CD4-positive, CD25-positive, alpha-beta regulatory T cell (primary cell): ENCODE results near the gene CACNA1F. TPM values are rescaled to one million over a fixed set of nuclear protein-coding genes. Genes with fewer than 3 reads are reported as not detected.
A peak's percentile ranks its signal among the peaks of the same experiment; 100 is the strongest.

Experiments
- ATAC-seq, 2 donors: fragments of 150-1000 bp; cut with Tn5 transposase; one replicate each; pipeline ENCODE4 v1.10.0; 2021; ENCODE audit warnings: low read depth in 2 of 2, moderate number of reproducible peaks in 2 of 2, moderate library complexity in 1 of 2
- DNase-seq, 3 donors: peaks; one replicate each; pipeline versions ENCODE4 v3.0.0 to v3.0.0-alpha.2; 2012 to 2022; ENCODE audit warnings: mixed read lengths in 1 of 3
- H3K27ac ChIP-seq: one replicate; pipeline ENCODE4 v1.7.0; 2013; ENCODE audit warnings: mild to moderate bottlenecking, low read length; ENCODE audit not compliant: insufficient read depth, poor library complexity, severe bottlenecking
- H3K27me3 ChIP-seq: one replicate; pipeline ENCODE4 v1.7.0; 2013; ENCODE audit warnings: low read length; ENCODE audit not compliant: control insufficient read depth, insufficient read depth
- H3K36me3 ChIP-seq: one replicate; pipeline ENCODE4 v1.7.0; 2013; ENCODE audit warnings: mild to moderate bottlenecking, low read length, moderate library complexity; ENCODE audit not compliant: control insufficient read depth, insufficient read depth
- H3K4me1 ChIP-seq: 2 replicates; pipeline ENCODE4 v1.7.0; 2013; ENCODE audit warnings: mild to moderate bottlenecking, low read length; ENCODE audit not compliant: insufficient read depth, control insufficient read depth, poor library complexity, severe bottlenecking
- H3K4me3 ChIP-seq: one replicate; pipeline ENCODE4 v1.7.0; 2013; ENCODE audit warnings: low read depth, mild to moderate bottlenecking, low read length, moderate library complexity
- H3K9me3 ChIP-seq, 2 experiments: 1 replicate in 1 of 2; 2 replicates in 1 of 2; pipeline ENCODE4 v1.7.0; 2013; ENCODE audit warnings: low read length in 2 of 2, mild to moderate bottlenecking in 1 of 2, moderate library complexity in 1 of 2; ENCODE audit not compliant: control insufficient read depth in 2 of 2
- H3K27ac Mint-ChIP-seq, 3 donors: one replicate each; pipeline ENCODE4 v1.8.0; 2020 to 2022; ENCODE audit warnings: mild to moderate bottlenecking in 3 of 3, mixed read lengths in 3 of 3, moderate library complexity in 2 of 3
- H3K27me3 Mint-ChIP-seq: one replicate; pipeline ENCODE4 v1.8.0; 2022; ENCODE audit warnings: mild to moderate bottlenecking, mixed read lengths
- H3K36me3 Mint-ChIP-seq: one replicate; pipeline ENCODE4 v1.8.0; 2020; ENCODE audit warnings: mixed read lengths
- H3K4me1 Mint-ChIP-seq, 4 donors: one replicate each; pipeline ENCODE4 v1.8.0; 2020 to 2022; ENCODE audit warnings: mixed read lengths in 4 of 4, mild to moderate bottlenecking in 1 of 4
- H3K4me3 Mint-ChIP-seq, 4 donors: one replicate each; pipeline ENCODE4 v1.8.0; 2020 to 2022; ENCODE audit warnings: mild to moderate bottlenecking in 4 of 4, mixed read lengths in 4 of 4, moderate library complexity in 3 of 4
- H3K9me3 Mint-ChIP-seq, 7 donors: one replicate each; pipeline ENCODE4 v1.8.0; 2020 to 2022; ENCODE audit warnings: mixed read lengths in 7 of 7, mild to moderate bottlenecking in 3 of 7, moderate library complexity in 2 of 7
- polyA plus RNA-seq, 4 donors: library from polyadenylated mRNA; unstranded; fragments of 300-500 nt; fragmentation: Illumina TruSeq; gene quantifications; one replicate each; pipeline ENCODE4 v1.2.3, GENCODE V29; 2021
- total RNA-seq: library from RNA; stranded (reverse); gene quantifications from one replicate; pipeline ENCODE4 v1.2.3, GENCODE V29; 2022

The CACNA1F gene
- total and polyA plus RNA-seq, 5 donors from 2014 or later: 0.69 TPM; not detected in 4

DNA sequence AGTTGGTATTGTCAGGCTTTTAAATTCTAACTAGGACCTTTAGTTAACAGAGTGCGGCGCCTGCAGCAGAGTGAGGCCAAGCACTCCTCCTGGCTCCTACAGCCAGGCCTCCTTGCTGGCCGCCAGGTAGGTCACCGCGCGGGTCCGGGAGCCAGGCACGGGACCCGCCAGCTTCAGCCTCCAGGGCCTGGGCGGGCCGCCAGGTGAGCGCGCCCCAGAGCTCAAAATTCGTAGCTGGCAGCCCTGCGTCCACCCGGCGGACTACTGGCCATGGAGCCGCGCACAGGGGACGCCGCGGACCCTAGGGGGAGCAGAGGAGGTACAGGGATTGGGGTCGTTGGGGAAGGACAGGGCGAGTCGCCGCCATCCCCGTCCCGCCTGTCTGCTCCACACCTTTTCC is 70.5 kb downstream of the CACNA1F start, which contains the start of gene MAGIX:
Gene MAGIX, plus strand, starts transcription at position 139 of the 400 bp plus-strand sequence. Its CDS starts 132 bp downstream, at position 271.
- Histone ChIP-seq H3K4me1 (peaks cover 25% of the 10 kb centered on the region), H3K9me3 (no peaks in the 10 kb centered on the region), H3K27me3 (no peaks in the 10 kb centered on the region), H3K27ac (peak within 1 kb of the TSS; percentile 76), H3K4me3 (no peak within 1 kb of the TSS), H3K36me3 (no peaks in the 10 kb centered on the region)
- no peaks in the 10 kb centered on the region for H3K27me3 Mint-ChIP-seq
- ATAC-seq (no peak), DNase-seq (no peak)
- H3K36me3 Mint-ChIP-seq: no peaks in the 10 kb centered on the region
- H3K9me3 Mint-ChIP-seq: peaks cover 0 to 1% (median 0%) of the 10 kb centered on the region in 7 donors
- peaks cover 0 to 32% (median 12%) of the 10 kb centered on the region in 4 donors for H3K4me1 Mint-ChIP-seq
- H3K27ac Mint-ChIP-seq: peak within 1 kb of the TSS in 2 of 3 donors; percentile 55 to 86
- peak within 1 kb of the TSS; percentile 61 to 86 (median 71) for H3K4me3 Mint-ChIP-seq

DNA sequence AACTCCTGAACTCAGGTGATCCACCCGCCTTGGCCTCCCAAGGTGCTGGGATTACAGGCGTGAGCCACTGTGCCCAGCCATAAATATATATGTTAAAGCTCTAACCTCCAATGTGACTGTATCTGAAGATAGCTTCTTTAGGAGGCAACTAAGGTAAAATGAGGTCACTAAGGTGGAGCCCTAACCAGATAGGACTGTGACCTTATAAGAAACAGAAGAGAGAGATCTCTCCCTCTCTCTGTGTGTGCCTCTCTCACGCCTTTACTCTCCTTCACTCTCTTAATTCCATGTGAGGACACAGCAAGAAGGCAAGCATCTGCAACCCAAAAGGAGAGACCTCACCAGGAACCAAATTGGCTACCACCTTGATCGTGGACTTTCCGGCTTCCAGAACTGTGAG is 71.5 kb downstream of the CACNA1F start:
- ATAC-seq: no peak
- H3K27me3 Mint-ChIP-seq: no peaks in the 10 kb centered on the region
- H3K36me3 ChIP-seq: no peaks in the 10 kb centered on the region
- H3K4me3 Mint-ChIP-seq: peak overlapping the region in 1 of 4 donors; percentile 21
- H3K9me3 ChIP-seq: no peaks in the 10 kb centered on the region
- peaks cover 0 to 24% (median 10%) of the 10 kb centered on the region in 4 donors for H3K4me1 Mint-ChIP-seq
- no peak overlapping the region for H3K27ac ChIP-seq
- no peak overlapping the region for H3K27ac Mint-ChIP-seq
- peaks cover 0 to 1% (median 0%) of the 10 kb centered on the region in 7 donors for H3K9me3 Mint-ChIP-seq
- no peaks in the 10 kb centered on the region for H3K27me3 ChIP-seq
- H3K4me1 ChIP-seq: peaks cover 17% of the 10 kb centered on the region
- no peak for DNase-seq
- H3K36me3 Mint-ChIP-seq: no peaks in the 10 kb centered on the region
- H3K4me3 ChIP-seq: no peak overlapping the region

DNA sequence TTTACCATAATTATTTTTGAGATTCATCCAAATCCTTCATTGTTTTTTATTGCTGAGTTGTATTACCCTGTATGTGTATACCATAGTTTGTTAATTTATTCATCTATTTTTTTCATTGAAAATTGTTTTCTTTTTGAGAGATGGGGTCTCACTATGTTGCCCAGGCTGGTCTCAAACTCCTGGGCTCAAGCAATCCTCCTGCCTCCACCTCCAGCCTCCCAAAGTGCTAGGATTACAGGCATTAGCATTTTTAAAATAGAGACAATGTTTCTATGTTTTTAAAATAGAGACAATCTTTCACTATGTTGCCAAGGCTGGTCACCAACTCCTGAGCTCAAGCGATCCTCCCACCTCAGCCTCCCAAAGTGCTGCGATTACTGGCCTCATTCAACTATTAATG is 72.2 kb downstream of the CACNA1F start:
- peak overlapping the region in 1 of 4 donors; percentile 32 for H3K4me3 Mint-ChIP-seq

DNA sequence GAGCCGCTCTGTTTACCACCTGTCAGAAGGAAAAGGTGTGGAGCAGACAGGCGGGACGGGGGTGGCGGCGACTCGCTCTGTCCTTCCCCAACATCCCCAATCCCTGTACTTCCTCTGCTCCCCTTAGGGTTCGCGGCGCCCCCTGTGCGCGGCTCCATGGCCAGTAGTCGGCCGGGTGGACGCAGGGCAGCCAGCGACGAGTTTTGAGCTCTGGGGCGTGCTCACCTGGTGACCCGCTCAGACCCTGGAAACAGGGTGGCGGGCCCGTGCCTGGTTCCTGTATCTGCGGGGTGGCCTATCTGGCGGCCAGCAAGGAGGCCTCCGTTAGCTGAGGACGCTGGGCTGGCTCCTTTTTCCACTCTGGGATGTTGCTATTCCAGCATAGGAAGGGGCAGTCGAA is 75.9 kb downstream of the CACNA1F start:
- Mint-ChIP-seq H3K9me3 (peaks cover 0 to 2% (median 0%) of the 10 kb centered on the region in 7 donors), H3K4me1 (peaks cover 0 to 20% (median 11%) of the 10 kb centered on the region in 4 donors), H3K4me3 (peak overlapping the region in 1 of 4 donors; percentile 52), H3K27me3 (no peaks in the 10 kb centered on the region), H3K36me3 (no peaks in the 10 kb centered on the region), H3K27ac (no peak overlapping the region)
- H3K4me1 ChIP-seq: no peaks in the 10 kb centered on the region
- H3K27me3 ChIP-seq: no peaks in the 10 kb centered on the region
- no peaks in the 10 kb centered on the region for H3K9me3 ChIP-seq
- ATAC-seq (no peak), DNase-seq (no peak)
- no peaks in the 10 kb centered on the region for H3K36me3 ChIP-seq
- no peak overlapping the region for H3K27ac ChIP-seq
- H3K4me3 ChIP-seq: no peak overlapping the region

More for the DNA sequence above, 72.2 kb downstream of the CACNA1F start:
- Histone ChIP-seq H3K4me1 (peaks cover 13% of the 10 kb centered on the region), H3K36me3 (no peaks in the 10 kb centered on the region), H3K27me3 (no peaks in the 10 kb centered on the region), H3K9me3 (no peaks in the 10 kb centered on the region), H3K4me3 (no peak overlapping the region), H3K27ac (no peak overlapping the region)
- Mint-ChIP-seq H3K27ac (no peak overlapping the region), H3K36me3 (no peaks in the 10 kb centered on the region), H3K9me3 (peaks cover 0 to 1% (median 0%) of the 10 kb centered on the region in 7 donors), H3K27me3 (no peaks in the 10 kb centered on the region), H3K4me1 (peaks cover 0 to 22% (median 11%) of the 10 kb centered on the region in 4 donors)
- ATAC-seq: no peak
- no peak for DNase-seq

DNA sequence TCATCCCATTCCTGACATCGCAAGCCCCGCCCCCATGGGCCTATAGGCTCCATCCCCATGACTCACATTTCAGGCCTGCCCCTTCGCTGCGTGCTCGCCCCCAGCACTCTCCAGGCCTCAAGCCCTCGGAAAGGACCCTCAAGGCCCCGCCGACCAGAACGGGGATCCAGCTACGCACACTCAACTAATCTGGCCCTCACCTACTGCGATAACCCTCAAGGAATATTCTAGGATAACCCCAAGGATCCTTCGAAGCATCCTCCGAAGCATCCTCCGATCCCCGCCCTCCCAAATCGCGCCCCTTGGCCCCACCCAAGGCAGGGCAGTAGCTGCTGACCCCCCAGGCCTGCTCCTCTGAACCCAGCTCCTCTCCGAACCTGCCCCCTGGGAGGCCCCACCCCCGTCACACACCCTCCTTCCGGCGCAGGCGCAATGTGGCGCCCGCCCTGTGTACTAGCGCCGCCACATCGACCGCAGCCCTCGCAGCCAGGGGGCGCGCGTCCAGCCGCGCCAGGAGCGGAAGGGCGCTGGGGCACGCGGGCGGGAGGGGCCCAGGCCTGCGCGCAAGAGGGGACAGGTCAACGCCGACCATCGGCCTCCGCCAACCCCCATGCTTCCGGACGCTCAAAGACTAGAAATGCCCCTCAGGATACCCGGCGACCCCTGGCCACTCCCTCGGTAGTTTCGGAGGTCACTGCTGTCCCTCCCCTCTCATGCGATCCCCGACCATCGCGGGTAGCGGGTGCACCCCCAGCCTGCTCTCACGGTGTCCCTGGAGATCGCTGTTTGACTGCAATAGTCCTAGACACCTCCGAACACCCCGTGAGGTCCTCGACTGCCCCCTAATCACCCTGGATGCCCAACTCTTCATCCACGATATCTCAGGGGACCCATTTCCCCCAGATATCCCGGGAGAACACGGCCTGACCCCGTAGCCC is 77.0 kb downstream of the CACNA1F start:
- peak overlapping the region; percentile 57 for H3K4me3 ChIP-seq
- peaks cover 0 to 17% (median 10%) of the 10 kb centered on the region in 4 donors for H3K4me1 Mint-ChIP-seq
- H3K27ac Mint-ChIP-seq: peak overlapping the region; percentile 89 to 98 (median 96)
- H3K9me3 ChIP-seq: no peaks in the 10 kb centered on the region
- peak; percentile 78 to 86 (median 85) for DNase-seq
- peaks cover under 1% of the 10 kb centered on the region for H3K36me3 Mint-ChIP-seq
- no peaks in the 10 kb centered on the region for H3K36me3 ChIP-seq
- no peaks in the 10 kb centered on the region for H3K27me3 ChIP-seq
- H3K9me3 Mint-ChIP-seq: peaks cover 0 to 2% (median 0%) of the 10 kb centered on the region in 7 donors
- H3K4me3 Mint-ChIP-seq: peak overlapping the region; percentile 92 to 95 (median 93)
- peak overlapping the region; percentile 82 for H3K27ac ChIP-seq
- ATAC-seq: peak; percentile 95 to 97
- no peaks in the 10 kb centered on the region for H3K4me1 ChIP-seq
- no peaks in the 10 kb centered on the region for H3K27me3 Mint-ChIP-seq

DNA sequence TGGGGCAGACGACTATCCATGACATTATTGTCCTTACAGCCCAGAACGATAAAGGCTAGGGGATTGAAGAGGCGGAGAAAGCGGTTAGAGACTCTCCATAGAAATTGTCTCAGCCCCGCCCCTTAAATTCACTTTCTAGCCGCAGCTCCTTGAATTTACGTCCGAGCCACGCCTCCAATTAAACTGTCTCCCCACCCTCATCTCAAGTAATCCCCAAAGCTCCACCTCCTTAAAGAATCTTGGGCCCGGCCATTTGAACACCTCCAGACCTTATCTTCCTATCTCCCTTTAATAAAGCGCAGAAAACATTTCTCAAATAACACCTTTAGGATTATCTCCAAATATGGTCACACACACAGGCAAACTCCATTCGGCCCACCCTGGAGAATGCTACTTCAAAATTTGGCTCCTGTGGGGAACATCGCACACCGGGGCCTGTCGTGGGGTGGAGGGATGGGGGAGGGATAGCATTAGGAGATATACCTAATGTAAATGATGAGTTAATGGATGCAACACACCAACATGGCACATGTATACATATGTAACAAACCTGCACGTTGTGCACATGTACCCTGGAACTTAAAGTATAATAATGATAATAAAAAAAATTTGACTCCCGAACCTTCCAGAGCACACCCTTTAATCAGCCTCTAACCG is 77.8 kb downstream of the CACNA1F start:
- H3K36me3 Mint-ChIP-seq: peaks cover 3% of the 10 kb centered on the region
- H3K9me3 Mint-ChIP-seq: peaks cover 0 to 2% (median 0%) of the 10 kb centered on the region in 7 donors
- peak in 2 of 3 donors; percentile 19 to 63 for DNase-seq
- Histone ChIP-seq H3K4me3 (peak overlapping the region; percentile 57), H3K36me3 (no peaks in the 10 kb centered on the region), H3K9me3 (no peaks in the 10 kb centered on the region), H3K27ac (peak overlapping the region; percentile 82), H3K27me3 (no peaks in the 10 kb centered on the region), H3K4me1 (no peaks in the 10 kb centered on the region)
- H3K4me3 Mint-ChIP-seq: peak overlapping the region; percentile 92 to 95 (median 93)
- H3K4me1 Mint-ChIP-seq: peaks cover 0 to 17% (median 10%) of the 10 kb centered on the region in 4 donors
- H3K27me3 Mint-ChIP-seq: no peaks in the 10 kb centered on the region
- no peak for ATAC-seq
- peak overlapping the region; percentile 80 to 98 (median 89) for H3K27ac Mint-ChIP-seq
